ENCODE data around the gene SGO1.

SGO1 gene

GRCh38 chr3:20141316-20141715 lies 44.7 kb downstream of the SGO1 start:
- no peaks in the 10 kb centered on the region for H3K27me3 ChIP-seq (ENCODE audit: control insufficient read depth in 1 of 2, insufficient read depth in 2 of 2, low read length in 2 of 2)
- no peak overlapping the region for H3K27ac ChIP-seq (ENCODE audit: low read depth, low read length)
- H3K4me3 ChIP-seq (ENCODE audit: low read depth in 1 of 2, low read length in 2 of 2) = no peak overlapping the region
- H3K4me1 ChIP-seq (ENCODE audit: control insufficient read depth in 1 of 2, insufficient read depth in 2 of 2, low read length in 2 of 2) = no peaks in the 10 kb centered on the region
- H3K9ac ChIP-seq (ENCODE audit: low read depth in 1 of 2, low read length in 2 of 2) = no peak overlapping the region
- no peaks in the 10 kb centered on the region for H3K9me3 ChIP-seq (ENCODE audit: control insufficient read depth in 1 of 2, low read length in 2 of 2)
- peaks cover 5 to 32% of the 10 kb centered on the region in 2 donors for H3K36me3 ChIP-seq (ENCODE audit: control insufficient read depth in 1 of 2, insufficient read depth in 2 of 2, low read length in 2 of 2)

DNA sequence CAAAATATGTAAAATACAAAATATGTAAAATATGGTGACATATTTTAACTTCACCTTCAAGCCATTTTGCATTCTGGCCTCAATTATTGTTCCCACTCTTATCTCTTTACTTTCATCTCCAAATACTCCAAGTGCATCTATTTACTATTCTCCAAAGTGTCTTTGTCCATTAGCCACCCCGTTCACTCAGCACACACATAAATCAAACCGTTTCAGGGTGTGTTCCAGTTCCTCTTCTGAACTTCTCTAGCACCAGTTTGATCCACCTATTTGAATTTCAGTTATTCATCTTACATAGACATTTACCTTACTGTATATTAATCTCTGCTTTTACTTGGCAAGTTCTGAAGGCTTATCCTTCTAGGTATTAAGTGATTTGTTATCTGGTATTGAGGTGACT lies 45.1 kb downstream of the SGO1 start:
- no peaks in the 10 kb centered on the region for H3K27me3 ChIP-seq (ENCODE audit: control insufficient read depth in 1 of 2, insufficient read depth in 2 of 2, low read length in 2 of 2)
- H3K36me3 ChIP-seq (ENCODE audit: control insufficient read depth in 1 of 2, insufficient read depth in 2 of 2, low read length in 2 of 2) = peaks cover 5 to 32% of the 10 kb centered on the region in 2 donors
- no peaks in the 10 kb centered on the region for H3K4me1 ChIP-seq (ENCODE audit: control insufficient read depth in 1 of 2, insufficient read depth in 2 of 2, low read length in 2 of 2)
- no peak overlapping the region for H3K9ac ChIP-seq (ENCODE audit: low read depth in 1 of 2, low read length in 2 of 2)
- H3K4me3 ChIP-seq (ENCODE audit: low read depth in 1 of 2, low read length in 2 of 2) = no peak overlapping the region
- H3K9me3 ChIP-seq (ENCODE audit: control insufficient read depth in 1 of 2, low read length in 2 of 2) = no peaks in the 10 kb centered on the region
- H3K27ac ChIP-seq (ENCODE audit: low read depth, low read length) = no peak overlapping the region

GRCh38 chr3:20137647-20138046 lies 48.4 kb downstream of the SGO1 start:
- H3K27me3 ChIP-seq (ENCODE audit: control insufficient read depth in 1 of 2, insufficient read depth in 2 of 2, low read length in 2 of 2) = no peaks in the 10 kb centered on the region
- H3K9ac ChIP-seq (ENCODE audit: low read depth in 1 of 2, low read length in 2 of 2) = no peak overlapping the region
- H3K36me3 ChIP-seq (ENCODE audit: control insufficient read depth in 1 of 2, insufficient read depth in 2 of 2, low read length in 2 of 2) = peaks cover 5 to 23% of the 10 kb centered on the region in 2 donors
- no peak overlapping the region for H3K4me3 ChIP-seq (ENCODE audit: low read depth in 1 of 2, low read length in 2 of 2)
- H3K9me3 ChIP-seq (ENCODE audit: control insufficient read depth in 1 of 2, low read length in 2 of 2) = no peaks in the 10 kb centered on the region
- H3K27ac ChIP-seq (ENCODE audit: low read depth, low read length) = no peak overlapping the region
- no peaks in the 10 kb centered on the region for H3K4me1 ChIP-seq (ENCODE audit: control insufficient read depth in 1 of 2, insufficient read depth in 2 of 2, low read length in 2 of 2)

- Histone ChIP-seq H3K36me3 (ENCODE audit: control insufficient read depth in 1 of 2, insufficient read depth in 2 of 2, low read length in 2 of 2) (peaks cover 5 to 17% of the 10 kb centered on the region in 2 donors), H3K27me3 (ENCODE audit: control insufficient read depth in 1 of 2, insufficient read depth in 2 of 2, low read length in 2 of 2) (no peaks in the 10 kb centered on the region)
Measured at GRCh38 chr3:20136231-20136630, 49.8 kb downstream of the SGO1 start.

DNA sequence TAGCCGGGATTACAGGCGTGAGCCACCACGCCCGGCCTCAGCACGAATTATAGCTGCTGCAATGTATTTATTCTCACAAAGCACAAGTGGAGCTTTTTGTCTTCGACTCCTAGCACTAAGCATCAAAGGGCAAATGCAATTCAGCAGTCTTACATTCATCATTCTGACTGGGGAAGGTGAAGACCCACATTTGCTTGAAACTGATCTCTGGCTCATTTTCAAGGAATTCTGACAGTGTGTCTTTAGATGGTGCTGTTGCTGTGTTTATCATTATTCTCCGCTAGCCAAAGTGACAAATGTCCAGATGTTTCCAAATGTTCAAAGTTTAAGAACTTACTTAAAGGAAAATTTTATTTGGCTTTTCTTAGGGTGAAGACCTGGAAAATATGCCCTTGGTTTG lies 55.9 kb downstream of the SGO1 start:
- Histone ChIP-seq H3K9ac (ENCODE audit: low read depth in 1 of 2, low read length in 2 of 2) (no peak overlapping the region), H3K9me3 (ENCODE audit: control insufficient read depth in 1 of 2, low read length in 2 of 2) (no peaks in the 10 kb centered on the region), H3K4me1 (ENCODE audit: control insufficient read depth in 1 of 2, insufficient read depth in 2 of 2, low read length in 2 of 2) (no peaks in the 10 kb centered on the region), H3K27ac (ENCODE audit: low read depth, low read length) (no peak overlapping the region), H3K27me3 (ENCODE audit: control insufficient read depth in 1 of 2, insufficient read depth in 2 of 2, low read length in 2 of 2) (no peaks in the 10 kb centered on the region), H3K36me3 (ENCODE audit: control insufficient read depth in 1 of 2, insufficient read depth in 2 of 2, low read length in 2 of 2) (peaks cover 0 to 21% of the 10 kb centered on the region in 2 donors), H3K4me3 (ENCODE audit: low read depth in 1 of 2, low read length in 2 of 2) (no peak overlapping the region)

More at GRCh38 chr3:20136231-20136630, 49.8 kb downstream of the SGO1 start:
- H3K27ac ChIP-seq (ENCODE audit: low read depth, low read length) = no peak overlapping the region
- H3K9ac ChIP-seq (ENCODE audit: low read depth in 1 of 2, low read length in 2 of 2) = no peak overlapping the region
- no peaks in the 10 kb centered on the region for H3K9me3 ChIP-seq (ENCODE audit: control insufficient read depth in 1 of 2, low read length in 2 of 2)
- no peaks in the 10 kb centered on the region for H3K4me1 ChIP-seq (ENCODE audit: control insufficient read depth in 1 of 2, insufficient read depth in 2 of 2, low read length in 2 of 2)
- H3K4me3 ChIP-seq (ENCODE audit: low read depth in 1 of 2, low read length in 2 of 2) = no peak overlapping the region

- Histone ChIP-seq H3K36me3 (ENCODE audit: control insufficient read depth in 1 of 2, insufficient read depth in 2 of 2, low read length in 2 of 2) (peaks cover 0 to 24% of the 10 kb centered on the region in 2 donors), H3K4me3 (ENCODE audit: low read depth in 1 of 2, low read length in 2 of 2) (no peak overlapping the region), H3K9ac (ENCODE audit: low read depth in 1 of 2, low read length in 2 of 2) (no peak overlapping the region), H3K4me1 (ENCODE audit: control insufficient read depth in 1 of 2, insufficient read depth in 2 of 2, low read length in 2 of 2) (no peaks in the 10 kb centered on the region), H3K27ac (ENCODE audit: low read depth, low read length) (no peak overlapping the region), H3K9me3 (ENCODE audit: control insufficient read depth in 1 of 2, low read length in 2 of 2) (no peaks in the 10 kb centered on the region), H3K27me3 (ENCODE audit: control insufficient read depth in 1 of 2, insufficient read depth in 2 of 2, low read length in 2 of 2) (no peaks in the 10 kb centered on the region)
Measured at GRCh38 chr3:20128358-20128757, 57.6 kb downstream of the SGO1 start.

GRCh38 chr3:20125897-20126296 lies 60.1 kb downstream of the SGO1 start:
- Histone ChIP-seq H3K27me3 (ENCODE audit: control insufficient read depth in 1 of 2, insufficient read depth in 2 of 2, low read length in 2 of 2) (no peaks in the 10 kb centered on the region), H3K36me3 (ENCODE audit: control insufficient read depth in 1 of 2, insufficient read depth in 2 of 2, low read length in 2 of 2) (peaks cover 5 to 34% of the 10 kb centered on the region in 2 donors), H3K4me3 (ENCODE audit: low read depth in 1 of 2, low read length in 2 of 2) (no peak overlapping the region), H3K4me1 (ENCODE audit: control insufficient read depth in 1 of 2, insufficient read depth in 2 of 2, low read length in 2 of 2) (no peaks in the 10 kb centered on the region), H3K9me3 (ENCODE audit: control insufficient read depth in 1 of 2, low read length in 2 of 2) (no peaks in the 10 kb centered on the region), H3K27ac (ENCODE audit: low read depth, low read length) (no peak overlapping the region), H3K9ac (ENCODE audit: low read depth in 1 of 2, low read length in 2 of 2) (no peak overlapping the region)

- H3K36me3 ChIP-seq (ENCODE audit: control insufficient read depth in 1 of 2, insufficient read depth in 2 of 2, low read length in 2 of 2) = peaks cover 5 to 34% of the 10 kb centered on the region in 2 donors
Measured at GRCh38 chr3:20125289-20125688, 60.7 kb downstream of the SGO1 start.

GRCh38 chr3:20123131-20123652 lies 62.8 kb downstream of the SGO1 start:
- H3K9me3 ChIP-seq (ENCODE audit: control insufficient read depth in 1 of 2, low read length in 2 of 2) = no peaks in the 10 kb centered on the region
- H3K27me3 ChIP-seq (ENCODE audit: control insufficient read depth in 1 of 2, insufficient read depth in 2 of 2, low read length in 2 of 2) = no peaks in the 10 kb centered on the region
- H3K27ac ChIP-seq (ENCODE audit: low read depth, low read length) = no peak overlapping the region
- no peaks in the 10 kb centered on the region for H3K4me1 ChIP-seq (ENCODE audit: control insufficient read depth in 1 of 2, insufficient read depth in 2 of 2, low read length in 2 of 2)
- H3K4me3 ChIP-seq (ENCODE audit: low read depth in 1 of 2, low read length in 2 of 2) = no peak overlapping the region
- peaks cover 5 to 25% of the 10 kb centered on the region in 2 donors for H3K36me3 ChIP-seq (ENCODE audit: control insufficient read depth in 1 of 2, insufficient read depth in 2 of 2, low read length in 2 of 2)
- H3K9ac ChIP-seq (ENCODE audit: low read depth in 1 of 2, low read length in 2 of 2) = no peak overlapping the region

More at GRCh38 chr3:20125289-20125688, 60.7 kb downstream of the SGO1 start:
- no peak overlapping the region for H3K27ac ChIP-seq (ENCODE audit: low read depth, low read length)
- H3K27me3 ChIP-seq (ENCODE audit: control insufficient read depth in 1 of 2, insufficient read depth in 2 of 2, low read length in 2 of 2) = no peaks in the 10 kb centered on the region
- H3K4me1 ChIP-seq (ENCODE audit: control insufficient read depth in 1 of 2, insufficient read depth in 2 of 2, low read length in 2 of 2) = no peaks in the 10 kb centered on the region
- no peak overlapping the region for H3K9ac ChIP-seq (ENCODE audit: low read depth in 1 of 2, low read length in 2 of 2)
- no peaks in the 10 kb centered on the region for H3K9me3 ChIP-seq (ENCODE audit: control insufficient read depth in 1 of 2, low read length in 2 of 2)
- H3K4me3 ChIP-seq (ENCODE audit: low read depth in 1 of 2, low read length in 2 of 2) = no peak overlapping the region

GRCh38 chr3:20121088-20121487 lies 64.9 kb downstream of the SGO1 start:
- H3K9ac ChIP-seq (ENCODE audit: low read depth in 1 of 2, low read length in 2 of 2) = no peak overlapping the region
- peaks cover 5 to 25% of the 10 kb centered on the region in 2 donors for H3K36me3 ChIP-seq (ENCODE audit: control insufficient read depth in 1 of 2, insufficient read depth in 2 of 2, low read length in 2 of 2)

More at GRCh38 chr3:20121088-20121487, 64.9 kb downstream of the SGO1 start:
- Histone ChIP-seq H3K27me3 (ENCODE audit: control insufficient read depth in 1 of 2, insufficient read depth in 2 of 2, low read length in 2 of 2) (no peaks in the 10 kb centered on the region), H3K9me3 (ENCODE audit: control insufficient read depth in 1 of 2, low read length in 2 of 2) (no peaks in the 10 kb centered on the region), H3K4me3 (ENCODE audit: low read depth in 1 of 2, low read length in 2 of 2) (no peak overlapping the region), H3K4me1 (ENCODE audit: control insufficient read depth in 1 of 2, insufficient read depth in 2 of 2, low read length in 2 of 2) (no peaks in the 10 kb centered on the region), H3K27ac (ENCODE audit: low read depth, low read length) (no peak overlapping the region)
